Fibroblast of the aortic adventitia (primary cell): ENCODE measurements around the gene LRRC32. TPM values are rescaled to one million over a fixed set of nuclear protein-coding genes. Genes with fewer than 3 reads are reported as not detected.
A peak's percentile ranks its signal among the peaks of the same experiment; 100 is the strongest.

Source experiments
- DNase-seq: peaks from one replicate; pipeline ENCODE4 v3.0.0-alpha.2; 2010; ENCODE audit warnings: low read depth
- H3K4me3 ChIP-seq: 2 replicates; pipeline ENCODE4 v1.5.1; 2011; ENCODE audit warnings: low read depth, mild to moderate bottlenecking, control low read depth, low read length, moderate library complexity
- CTCF ChIP-seq: IDR thresholded peaks from 2 replicates; pipeline ENCODE4 v1.5.1; 2011; ENCODE audit warnings: mild to moderate bottlenecking, low read length, control low read depth, inconsistent platforms; ENCODE audit not compliant: insufficient read depth
- total RNA-seq: library from RNA; depleted of rRNA; stranded (reverse); fragments of >200 nt; gene quantifications from 2 replicates; pipeline ENCODE4 v1.2.3, GENCODE V29; 2012; ENCODE audit warnings: low replicate concordance

The LRRC32 gene
- total RNA-seq, 1 donor = 30.0 TPM

GRCh38 chr11:76630600-76631281, 39.8 kb downstream of the LRRC32 start:
- no peak for TF ChIP-seq CTCF
- no peak overlapping the region for H3K4me3 ChIP-seq
- DNase-seq = peak; percentile 46

- H3K4me3 ChIP-seq = no peak overlapping the region
- peak; percentile 23 for TF ChIP-seq CTCF
- DNase-seq = peak; percentile 61
Measured at GRCh38 chr11:76629853-76630599, 40.5 kb downstream of the LRRC32 start.

GRCh38 chr11:76629116-76629852, 41.3 kb downstream of the LRRC32 start:
- no peak for TF ChIP-seq CTCF
- no peak overlapping the region for H3K4me3 ChIP-seq
- DNase-seq = peak; percentile 76

GRCh38 chr11:76628408-76628947, 42.1 kb downstream of the LRRC32 start:
- DNase-seq = no peak
- no peak for TF ChIP-seq CTCF

GRCh38 chr11:76627606-76628005, 42.9 kb downstream of the LRRC32 start:
- TF ChIP-seq CTCF = no peak
- DNase-seq = no peak
- no peak overlapping the region for H3K4me3 ChIP-seq

More at GRCh38 chr11:76628408-76628947, 42.1 kb downstream of the LRRC32 start:
- H3K4me3 ChIP-seq = no peak overlapping the region

GRCh38 chr11:76626921-76627401, 43.6 kb downstream of the LRRC32 start:
- no peak for TF ChIP-seq CTCF
- no peak for DNase-seq
- no peak overlapping the region for H3K4me3 ChIP-seq
